VCaP (cell line): ENCODE measurements around the gene RND1.

Experiments
- H3K27ac ChIP-seq: fragments of 450-650 bp; 2 replicates; pipeline ENCODE4 v1.5.1; 2017
- TF ChIP-seq, protein P1 (sequence below): fragments of 450-650 bp; conservative IDR thresholded peaks from 2 replicates; pipeline ENCODE4 v1.5.1; 2017; ENCODE audit warnings: mild to moderate bottlenecking, moderate library complexity

Gene RND1

DNA sequence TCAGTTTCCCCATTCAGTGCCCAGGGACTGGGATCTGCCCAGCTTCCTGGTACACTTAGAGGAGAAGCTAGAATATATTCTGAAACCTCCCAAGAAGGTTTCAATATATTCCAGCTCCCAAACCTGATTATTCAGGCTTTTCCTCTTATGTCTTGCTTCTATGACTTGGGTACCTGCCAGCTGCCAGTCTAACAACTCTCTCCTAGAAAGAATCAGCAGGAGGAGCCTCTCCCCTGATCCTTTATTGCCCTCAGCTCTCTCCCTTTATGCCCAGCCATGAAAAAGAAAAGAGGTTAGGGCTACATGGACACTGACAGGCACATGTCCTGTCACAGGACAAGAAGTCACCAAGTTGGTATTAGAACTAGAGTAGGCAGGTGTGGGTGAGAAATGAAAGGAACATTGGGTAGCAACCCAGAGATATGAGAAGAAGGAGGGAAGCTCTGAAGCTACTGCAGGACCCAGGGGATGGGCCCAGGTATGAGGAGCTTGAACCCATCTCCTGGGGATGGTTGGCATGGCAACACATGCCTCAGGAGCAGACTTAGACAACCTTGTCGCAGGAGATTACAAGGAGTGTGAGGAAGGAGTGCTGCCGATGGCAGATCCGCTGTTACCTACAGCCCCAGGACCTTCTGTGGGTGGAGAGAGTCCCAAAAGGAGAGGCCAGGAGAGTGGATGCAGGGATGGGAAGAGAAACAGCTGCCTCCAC, 49.4 kb downstream of the RND1 start:
- peak overlapping the region; percentile 93 for H3K27ac ChIP-seq

DNA sequence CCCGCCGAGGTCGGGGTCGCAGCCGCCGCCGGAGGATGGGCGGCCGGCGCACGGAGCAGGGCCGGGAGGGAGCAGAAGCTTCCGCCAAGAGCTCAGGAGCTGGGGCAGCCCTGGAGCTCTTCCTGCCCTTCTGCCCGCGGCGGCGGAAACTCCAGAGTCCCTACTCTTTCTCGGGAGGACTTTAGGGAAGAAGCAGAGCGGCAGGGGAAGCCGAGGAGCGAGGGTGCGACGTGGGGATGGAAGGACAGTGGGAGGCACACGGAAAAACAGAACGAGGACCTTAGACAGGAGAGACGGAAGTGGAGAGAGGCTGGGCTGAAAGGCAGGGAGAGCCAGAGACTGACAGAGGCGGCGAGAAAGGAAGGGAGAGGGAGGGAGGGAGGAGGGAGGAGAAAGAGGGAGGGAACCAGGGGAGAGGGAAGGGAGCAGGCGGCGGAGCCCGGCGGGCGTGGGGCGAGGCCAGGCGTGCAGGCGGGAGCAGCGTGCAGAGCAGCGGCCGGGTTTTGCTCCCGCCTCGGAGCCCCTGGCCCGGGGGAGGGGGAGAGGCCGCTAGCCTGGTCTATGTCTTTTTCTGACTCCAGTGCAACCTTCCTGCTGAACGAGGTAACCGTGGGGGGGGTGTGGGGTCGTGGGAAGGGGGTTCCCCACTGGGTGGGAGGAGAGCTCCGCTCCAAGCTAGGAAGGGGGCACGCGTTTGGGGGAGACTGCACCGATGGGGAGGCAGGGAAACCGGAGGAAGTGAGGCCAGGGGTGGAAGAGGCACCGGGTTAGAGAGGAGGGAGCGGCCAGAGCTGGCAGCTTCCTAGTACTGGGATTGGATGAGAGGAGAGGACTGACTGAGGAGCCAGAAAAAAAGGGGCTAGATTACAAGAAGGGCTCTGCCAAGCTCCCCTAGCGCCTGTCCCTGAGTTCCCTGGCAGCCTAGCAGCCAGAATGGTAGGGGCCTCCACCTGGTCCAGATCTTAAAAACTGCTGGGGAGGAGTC, 50.3 kb downstream of the RND1 start:
- peak overlapping the region; percentile 93 for H3K27ac ChIP-seq
- TF ChIP-seq, protein P1, sequence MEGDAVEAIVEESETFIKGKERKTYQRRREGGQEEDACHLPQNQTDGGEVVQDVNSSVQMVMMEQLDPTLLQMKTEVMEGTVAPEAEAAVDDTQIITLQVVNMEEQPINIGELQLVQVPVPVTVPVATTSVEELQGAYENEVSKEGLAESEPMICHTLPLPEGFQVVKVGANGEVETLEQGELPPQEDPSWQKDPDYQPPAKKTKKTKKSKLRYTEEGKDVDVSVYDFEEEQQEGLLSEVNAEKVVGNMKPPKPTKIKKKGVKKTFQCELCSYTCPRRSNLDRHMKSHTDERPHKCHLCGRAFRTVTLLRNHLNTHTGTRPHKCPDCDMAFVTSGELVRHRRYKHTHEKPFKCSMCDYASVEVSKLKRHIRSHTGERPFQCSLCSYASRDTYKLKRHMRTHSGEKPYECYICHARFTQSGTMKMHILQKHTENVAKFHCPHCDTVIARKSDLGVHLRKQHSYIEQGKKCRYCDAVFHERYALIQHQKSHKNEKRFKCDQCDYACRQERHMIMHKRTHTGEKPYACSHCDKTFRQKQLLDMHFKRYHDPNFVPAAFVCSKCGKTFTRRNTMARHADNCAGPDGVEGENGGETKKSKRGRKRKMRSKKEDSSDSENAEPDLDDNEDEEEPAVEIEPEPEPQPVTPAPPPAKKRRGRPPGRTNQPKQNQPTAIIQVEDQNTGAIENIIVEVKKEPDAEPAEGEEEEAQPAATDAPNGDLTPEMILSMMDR = no peak

More for the DNA sequence above, 49.4 kb downstream of the RND1 start:
- TF ChIP-seq, protein P1 = no peak

DNA sequence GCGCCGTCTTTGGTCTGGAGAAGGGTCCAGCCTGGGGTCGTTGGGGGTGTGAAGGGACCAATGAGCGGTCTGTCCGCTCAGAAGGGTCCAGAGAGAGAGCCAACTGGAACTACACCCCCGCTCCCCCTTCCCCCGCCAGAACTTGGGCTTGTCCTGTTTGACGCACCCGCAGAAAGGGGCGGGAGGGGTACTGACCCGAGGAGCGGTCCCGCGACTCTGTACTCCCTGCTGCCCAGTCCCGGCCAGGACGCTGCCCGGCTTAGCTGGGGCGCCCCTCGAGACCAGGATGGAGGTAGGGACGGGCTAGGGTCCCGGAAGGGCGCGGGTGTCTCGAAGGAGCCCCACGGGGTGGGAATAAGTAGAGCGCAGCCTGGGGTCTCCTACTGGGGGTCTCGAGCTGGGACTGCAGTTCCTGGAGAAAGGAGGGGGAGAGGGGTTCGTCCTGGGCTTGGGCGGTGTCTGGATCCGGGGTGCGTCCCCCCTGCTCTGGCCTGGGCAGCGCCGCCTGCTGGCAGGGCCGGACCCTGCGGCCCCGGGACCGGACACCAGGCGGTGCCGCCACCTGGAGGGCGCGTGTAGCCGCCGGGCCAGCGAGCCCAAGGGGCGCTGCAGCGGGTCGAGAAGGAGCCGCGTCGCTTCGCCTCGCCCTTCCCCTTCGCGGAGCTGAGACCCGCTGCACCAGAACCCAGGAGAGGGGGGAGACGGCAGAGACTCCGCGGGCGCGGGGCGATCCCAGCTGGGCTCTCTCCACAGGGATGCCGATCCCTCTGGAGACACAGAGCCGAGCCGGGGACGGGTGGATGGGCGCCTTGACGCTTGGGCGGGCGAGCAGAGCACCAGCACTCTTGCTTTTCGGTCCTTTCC, 51.2 kb downstream of the RND1 start:
- TF ChIP-seq, protein P1 = peak; percentile 100
- H3K27ac ChIP-seq = peak overlapping the region; percentile 93

DNA sequence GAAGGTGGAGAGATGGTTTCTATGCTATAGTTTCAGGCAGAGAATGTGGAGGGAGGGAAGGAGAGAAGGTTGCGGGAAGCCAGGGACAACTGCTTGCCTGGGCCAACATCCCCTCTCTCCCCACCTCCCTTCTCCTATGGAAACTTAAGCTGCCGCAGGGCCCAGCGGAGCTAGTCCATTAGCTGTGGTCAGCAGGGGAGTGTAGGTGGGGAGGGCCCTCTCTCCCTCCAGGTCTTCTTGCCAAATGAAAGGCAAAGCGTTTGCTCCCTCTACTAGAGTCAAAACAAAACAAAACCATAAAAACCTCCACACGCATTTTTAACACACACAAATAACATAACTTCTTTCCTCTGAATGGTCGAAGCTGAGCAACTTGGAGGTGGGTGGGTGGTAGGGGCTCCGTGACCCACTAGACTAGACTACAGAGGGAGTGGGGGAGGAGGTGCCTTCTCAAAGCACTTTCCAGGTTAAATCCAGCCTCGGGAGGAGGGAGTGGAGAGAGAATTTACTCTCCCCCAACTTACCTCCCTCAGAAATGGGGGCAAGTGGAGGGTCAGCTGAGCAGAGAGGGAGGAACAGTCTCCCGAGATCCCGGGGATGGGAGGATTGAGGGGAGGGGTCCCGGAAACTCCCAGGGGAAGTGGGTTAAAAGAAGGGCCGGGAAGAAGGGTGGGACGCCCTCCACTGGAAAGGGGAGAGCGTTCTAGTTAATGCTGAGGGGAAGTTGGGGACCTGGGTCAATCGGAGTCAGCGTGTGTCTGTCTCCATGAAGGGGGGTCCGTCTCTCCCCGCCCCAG, 52.0 kb downstream of the RND1 start:
- TF ChIP-seq, protein P1 = no peak
- H3K27ac ChIP-seq = no peak overlapping the region

DNA sequence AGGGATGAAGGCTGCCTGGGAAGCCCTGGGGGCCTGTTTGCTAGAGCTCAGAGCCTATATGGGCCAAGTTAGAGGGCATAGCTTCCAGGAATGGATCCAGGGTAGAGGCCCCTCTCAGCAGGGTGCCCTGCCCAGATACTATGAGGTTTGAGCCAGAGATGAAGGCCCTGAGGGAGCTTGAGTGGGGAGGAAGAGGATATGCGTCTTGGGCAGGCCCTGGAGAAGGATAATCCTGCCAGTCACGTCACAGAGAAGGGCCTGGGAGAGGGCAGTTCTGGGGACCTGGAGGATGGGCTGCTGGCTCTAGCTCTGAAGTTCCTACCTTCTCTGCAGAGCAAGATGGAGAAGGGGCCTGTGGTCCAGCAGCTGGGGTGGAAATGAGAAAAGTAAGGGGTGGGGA, 53.3 kb downstream of the RND1 start:
- no peak overlapping the region for H3K27ac ChIP-seq
- TF ChIP-seq, protein P1 = no peak

DNA sequence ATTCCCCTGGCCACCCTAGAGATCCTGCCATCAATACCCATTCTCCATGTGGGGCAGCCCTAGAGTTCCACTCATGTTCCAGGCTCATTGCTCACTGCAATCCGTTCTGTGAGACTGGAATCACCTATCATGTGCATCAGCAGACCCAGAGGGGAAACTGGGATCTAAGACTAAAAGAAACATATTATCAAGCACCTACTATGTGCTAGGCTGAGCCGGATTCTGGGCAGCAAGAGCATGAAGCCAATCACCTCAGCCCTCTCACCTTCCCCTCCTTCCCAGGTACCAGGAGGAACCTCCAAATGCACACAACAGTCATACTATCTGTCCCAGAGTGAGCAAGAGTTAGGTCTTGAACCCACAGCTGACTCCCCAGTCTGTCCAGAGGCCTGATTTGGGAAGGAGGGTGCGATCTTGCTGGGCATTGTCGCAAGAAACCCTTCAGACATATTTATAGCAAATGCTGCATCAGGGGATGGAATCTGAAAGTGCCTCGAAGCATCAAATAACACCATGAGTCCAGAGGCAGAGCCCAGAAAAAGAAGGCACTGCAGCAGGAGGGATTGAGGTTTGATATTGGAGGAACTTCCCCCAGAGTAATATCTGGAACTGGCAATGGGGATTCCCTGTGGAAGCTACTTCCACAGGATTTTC, 54.1 kb downstream of the RND1 start:
- H3K27ac ChIP-seq = no peak overlapping the region
- TF ChIP-seq, protein P1 = no peak
